Endothelial cell (in vitro differentiated cells): ENCODE data around the gene ERC2. TPM values are rescaled to one million over a fixed set of nuclear protein-coding genes. Genes with fewer than 3 reads are reported as not detected.

ENCODE experiments used
- DNase-seq: peaks from one replicate; pipeline ENCODE4 v3.0.0; 2021; ENCODE audit warnings: low spot score
- H3K27ac Mint-ChIP-seq: one replicate; pipeline ENCODE4 v1.8.0; 2021; ENCODE audit warnings: mixed read lengths, inconsistent platforms; ENCODE audit not compliant: unreplicated experiment
- H3K27me3 Mint-ChIP-seq: one replicate; pipeline ENCODE4 v1.8.0; 2021; ENCODE audit warnings: mild to moderate bottlenecking, moderate library complexity, mixed read lengths, inconsistent platforms; ENCODE audit not compliant: unreplicated experiment
- H3K36me3 Mint-ChIP-seq: one replicate; pipeline ENCODE4 v1.8.0; 2021; ENCODE audit warnings: mild to moderate bottlenecking, low read depth, mixed read lengths, inconsistent platforms; ENCODE audit not compliant: unreplicated experiment
- H3K4me1 Mint-ChIP-seq: one replicate; pipeline ENCODE4 v1.8.0; 2021; ENCODE audit warnings: mild to moderate bottlenecking, mixed read lengths, inconsistent platforms; ENCODE audit not compliant: unreplicated experiment
- H3K4me3 Mint-ChIP-seq: one replicate; pipeline ENCODE4 v1.8.0; 2021; ENCODE audit warnings: mild to moderate bottlenecking, mixed read lengths, inconsistent platforms; ENCODE audit not compliant: unreplicated experiment
- H3K9me3 Mint-ChIP-seq: one replicate; pipeline ENCODE4 v1.8.0; 2021; ENCODE audit warnings: mixed read lengths, inconsistent platforms; ENCODE audit not compliant: unreplicated experiment
- total RNA-seq: library from RNA; stranded (reverse); fragmentation: NEBNext Ultra II Directional; extraction: Animal tissue kit (Norgen Biotek cat#: 25700); gene quantifications from one replicate; pipeline ENCODE4 v1.2.1, GENCODE V29; 2021; ENCODE audit not compliant: unreplicated experiment
- TF ChIP-seq, protein P1 (sequence below): fragments of 200-600 bp; sonication (generic); IDR thresholded peaks from one replicate; pipeline ENCODE4 v1.5.0; 2021; ENCODE audit warnings: antibody characterized with exemption; ENCODE audit not compliant: unreplicated experiment

The ERC2 gene
- total RNA-seq, 1 donor from 2014 or later: 20.5 TPM

DNA sequence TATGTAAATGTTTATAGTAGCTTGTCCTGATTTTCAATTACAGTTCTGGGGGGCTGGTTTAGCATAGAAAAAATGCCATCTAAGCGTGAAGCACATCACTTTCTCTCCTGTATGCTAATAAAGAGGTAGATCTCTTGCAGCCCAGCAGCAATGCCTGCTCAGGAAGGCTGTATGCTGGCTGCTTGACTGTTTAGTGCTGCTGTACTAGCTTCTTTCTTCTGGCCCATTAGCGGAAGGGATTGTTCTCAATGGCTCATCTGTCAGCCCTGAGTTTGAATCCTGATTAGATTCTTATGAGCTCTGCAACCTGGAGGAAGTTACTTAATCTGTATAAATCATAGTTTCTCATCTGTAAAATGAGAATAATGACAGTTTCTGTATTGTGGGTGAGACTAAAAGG, 478.9 kb downstream of the ERC2 start:
- H3K9me3 Mint-ChIP-seq: no peaks in the 10 kb centered on the region
- H3K4me1 Mint-ChIP-seq: peaks cover 14% of the 10 kb centered on the region
- H3K4me3 Mint-ChIP-seq: no peak overlapping the region
- no peak overlapping the region for H3K27ac Mint-ChIP-seq
- no peak for DNase-seq
- TF ChIP-seq, protein P1, sequence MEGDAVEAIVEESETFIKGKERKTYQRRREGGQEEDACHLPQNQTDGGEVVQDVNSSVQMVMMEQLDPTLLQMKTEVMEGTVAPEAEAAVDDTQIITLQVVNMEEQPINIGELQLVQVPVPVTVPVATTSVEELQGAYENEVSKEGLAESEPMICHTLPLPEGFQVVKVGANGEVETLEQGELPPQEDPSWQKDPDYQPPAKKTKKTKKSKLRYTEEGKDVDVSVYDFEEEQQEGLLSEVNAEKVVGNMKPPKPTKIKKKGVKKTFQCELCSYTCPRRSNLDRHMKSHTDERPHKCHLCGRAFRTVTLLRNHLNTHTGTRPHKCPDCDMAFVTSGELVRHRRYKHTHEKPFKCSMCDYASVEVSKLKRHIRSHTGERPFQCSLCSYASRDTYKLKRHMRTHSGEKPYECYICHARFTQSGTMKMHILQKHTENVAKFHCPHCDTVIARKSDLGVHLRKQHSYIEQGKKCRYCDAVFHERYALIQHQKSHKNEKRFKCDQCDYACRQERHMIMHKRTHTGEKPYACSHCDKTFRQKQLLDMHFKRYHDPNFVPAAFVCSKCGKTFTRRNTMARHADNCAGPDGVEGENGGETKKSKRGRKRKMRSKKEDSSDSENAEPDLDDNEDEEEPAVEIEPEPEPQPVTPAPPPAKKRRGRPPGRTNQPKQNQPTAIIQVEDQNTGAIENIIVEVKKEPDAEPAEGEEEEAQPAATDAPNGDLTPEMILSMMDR: no peak
- no peaks in the 10 kb centered on the region for H3K36me3 Mint-ChIP-seq
- no peaks in the 10 kb centered on the region for H3K27me3 Mint-ChIP-seq

DNA sequence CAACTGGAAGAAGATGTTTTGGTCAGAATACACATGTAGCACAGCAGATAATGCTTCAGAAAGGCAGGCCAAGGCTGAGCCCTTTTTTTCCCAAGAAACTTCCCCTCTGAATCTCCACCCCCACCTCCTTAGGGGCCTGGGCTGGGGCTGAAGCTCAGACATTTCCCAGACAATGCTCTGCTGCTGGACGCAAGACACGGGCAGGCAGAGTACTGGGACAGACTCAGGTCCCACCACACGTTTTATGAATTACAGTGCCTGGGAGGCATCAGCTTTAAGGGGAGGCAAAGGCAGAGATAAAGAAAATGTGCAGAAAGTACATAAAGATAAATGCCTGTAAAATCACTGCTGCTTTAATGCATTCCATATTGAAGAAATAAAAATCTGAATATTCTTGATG, 479.4 kb downstream of the ERC2 start:
- Mint-ChIP-seq H3K27ac (no peak overlapping the region), H3K9me3 (no peaks in the 10 kb centered on the region), H3K4me1 (peaks cover 14% of the 10 kb centered on the region), H3K27me3 (no peaks in the 10 kb centered on the region), H3K36me3 (no peaks in the 10 kb centered on the region), H3K4me3 (no peak overlapping the region)
- no peak for DNase-seq
- TF ChIP-seq, protein P1: no peak

DNA sequence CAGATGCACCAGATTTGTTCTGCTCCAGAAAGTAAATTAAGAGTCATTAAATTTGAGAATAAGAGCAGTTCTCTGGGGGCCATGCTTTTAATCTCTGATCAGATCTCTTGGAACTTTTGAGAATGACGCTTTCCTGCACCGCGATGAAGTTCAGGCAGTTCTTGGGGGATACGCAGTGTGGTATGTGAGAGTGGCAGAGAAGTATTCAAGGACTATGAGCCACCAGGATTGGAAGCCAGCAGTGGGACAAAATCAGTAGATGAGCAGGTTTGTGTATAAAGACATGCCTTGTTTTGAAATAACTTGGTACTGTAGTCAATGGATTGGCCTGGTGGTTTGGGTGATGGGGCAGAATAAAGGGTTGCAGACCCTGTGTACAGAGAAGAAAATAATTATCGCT, 483.6 kb downstream of the ERC2 start:
- Mint-ChIP-seq H3K27me3 (no peaks in the 10 kb centered on the region), H3K27ac (no peak overlapping the region), H3K9me3 (no peaks in the 10 kb centered on the region), H3K4me1 (peaks cover 20% of the 10 kb centered on the region), H3K36me3 (no peaks in the 10 kb centered on the region), H3K4me3 (no peak overlapping the region)
- TF ChIP-seq, protein P1: no peak
- DNase-seq: no peak

DNA sequence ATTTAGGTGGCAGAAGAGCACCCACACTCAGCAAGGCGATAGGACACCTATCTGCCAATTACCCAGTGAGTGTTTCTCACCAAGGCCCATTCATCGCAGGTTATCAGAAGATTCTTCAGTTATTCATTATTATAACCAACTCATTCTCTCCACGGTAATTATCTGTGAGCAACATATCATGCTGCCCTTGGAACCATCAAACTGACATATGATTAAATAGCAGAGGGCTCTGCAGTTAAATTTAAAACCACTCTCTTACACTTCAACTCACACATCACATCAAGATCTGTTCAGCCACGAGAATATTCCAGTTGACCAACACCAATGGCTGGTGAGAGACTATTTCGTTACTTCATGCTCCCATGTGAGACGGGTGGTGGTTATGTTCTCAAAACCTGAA, 489.3 kb downstream of the ERC2 start:
- DNase-seq: no peak
- TF ChIP-seq, protein P1: no peak
- Mint-ChIP-seq H3K36me3 (no peaks in the 10 kb centered on the region), H3K9me3 (no peaks in the 10 kb centered on the region), H3K27me3 (no peaks in the 10 kb centered on the region), H3K4me3 (no peak overlapping the region), H3K27ac (no peak overlapping the region), H3K4me1 (peaks cover 6% of the 10 kb centered on the region)

DNA sequence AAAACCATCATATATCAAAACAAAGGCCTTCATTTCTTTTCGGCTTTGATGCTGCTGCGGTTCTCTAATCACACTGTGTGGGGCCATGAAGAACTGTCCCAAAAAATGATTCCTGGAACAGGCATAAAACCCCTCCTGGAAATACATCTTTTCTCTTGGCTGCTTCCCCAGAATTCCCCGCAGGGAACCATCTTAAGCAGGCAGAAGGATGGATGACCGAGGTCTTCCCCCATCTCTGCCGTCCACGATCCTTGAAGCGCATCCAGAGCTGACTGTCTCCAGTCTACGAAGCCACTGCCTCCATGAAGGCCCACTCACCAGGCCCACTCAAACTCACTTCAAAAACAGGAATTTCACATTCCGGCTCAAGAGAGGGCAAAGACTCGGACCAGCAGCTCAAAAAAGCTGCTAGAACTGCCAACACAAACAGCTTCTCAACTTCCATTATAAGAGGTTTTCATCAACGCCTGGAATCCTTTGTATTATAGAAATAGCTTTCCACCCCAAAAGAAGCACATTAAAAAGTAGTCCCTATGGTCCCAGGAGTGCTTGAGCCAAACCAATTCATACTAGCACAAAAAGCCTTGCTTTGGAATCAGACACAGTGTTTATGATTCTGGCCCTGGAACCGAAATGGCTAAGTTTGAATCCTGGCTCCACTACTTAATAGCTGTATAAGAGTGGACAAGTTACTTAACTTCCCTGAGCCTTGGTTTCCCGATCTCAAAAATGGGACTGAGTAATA, 493.7 kb downstream of the ERC2 start:
- H3K27ac Mint-ChIP-seq: no peak overlapping the region
- TF ChIP-seq, protein P1: no peak
- no peaks in the 10 kb centered on the region for H3K9me3 Mint-ChIP-seq
- H3K36me3 Mint-ChIP-seq: no peaks in the 10 kb centered on the region
- H3K4me3 Mint-ChIP-seq: no peak overlapping the region
- no peaks in the 10 kb centered on the region for H3K27me3 Mint-ChIP-seq
- no peak for DNase-seq
- H3K4me1 Mint-ChIP-seq: no peaks in the 10 kb centered on the region
